Activated T-cell treated with anti-CD3 and anti-CD28 coated beads for 1 hour (primary cell): Measurements from ENCODE around the gene C17orf100.

ENCODE experiments used
- DNase-seq: peaks from one replicate; pipeline ENCODE4 v3.0.0-alpha.2; 2020; ENCODE audit warnings: low read depth

C17orf100 gene

DNA sequence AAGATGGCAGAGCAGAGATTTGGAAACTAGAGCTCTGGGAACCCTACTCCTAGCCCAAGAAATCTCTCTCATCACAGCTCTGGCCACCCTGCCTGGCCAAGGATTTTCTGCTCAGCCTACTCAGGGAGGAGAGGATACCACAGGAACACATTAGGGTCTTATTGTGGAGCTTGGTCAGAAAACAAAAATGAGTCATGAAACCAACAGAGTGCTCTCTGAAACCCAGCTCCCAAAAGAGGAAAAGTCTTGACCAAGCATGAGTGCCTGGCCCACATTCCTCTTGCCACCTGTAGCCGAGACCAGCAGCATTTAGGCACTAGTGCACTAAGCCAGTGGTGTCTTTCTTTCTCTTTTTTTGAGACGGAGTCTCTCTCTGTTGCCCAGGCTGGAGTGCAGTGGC, 43.5 kb downstream of the C17orf100 start:
- no peak for DNase-seq

DNA sequence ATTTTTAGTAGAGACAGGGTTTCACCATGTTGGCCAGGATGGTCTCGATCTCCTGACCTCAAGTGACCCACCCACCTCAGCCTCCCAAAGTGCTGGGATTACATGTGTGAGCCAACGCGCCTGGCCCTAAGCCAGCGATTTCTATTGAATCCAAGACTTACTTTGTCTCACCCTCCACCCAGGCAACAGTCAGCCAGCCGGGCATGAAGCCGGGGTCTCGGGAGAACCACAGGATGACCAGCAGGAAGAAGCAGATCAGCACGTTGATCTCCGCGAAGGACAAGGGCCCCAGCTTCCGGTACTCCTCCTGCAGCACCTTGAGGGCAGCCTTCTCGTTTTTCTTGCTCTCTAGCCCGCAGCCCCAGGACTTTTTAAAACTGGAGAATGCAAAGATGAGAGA, 44.0 kb downstream of the C17orf100 start:
- DNase-seq = no peak

- DNase-seq = no peak
These were observed 45.3 kb downstream of the C17orf100 start for GRCh38 chr17:6696906-6697305.

DNA sequence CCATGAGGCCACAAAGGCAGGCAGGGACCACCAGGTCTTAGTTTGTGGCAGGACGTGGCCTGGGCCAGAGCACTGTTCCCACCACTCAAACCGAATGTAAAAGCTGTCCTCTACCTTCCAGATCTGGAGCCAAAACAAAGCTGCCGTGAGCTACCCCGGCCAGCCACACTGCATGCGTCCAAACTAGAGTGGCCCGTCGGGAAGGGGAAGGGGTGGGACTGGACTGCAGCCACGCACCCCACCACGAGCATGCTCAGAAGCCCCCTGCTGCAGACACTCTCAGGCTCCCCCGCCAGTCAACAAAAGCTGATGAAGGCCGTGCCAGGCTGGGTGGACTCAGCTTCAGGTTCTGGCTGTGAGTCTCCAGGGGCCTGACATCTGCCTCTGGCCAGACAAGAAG, 46.4 kb downstream of the C17orf100 start:
- no peak for DNase-seq

- DNase-seq = no peak
These were observed 48.7 kb downstream of the C17orf100 start for GRCh38 chr17:6699997-6700947.

DNA sequence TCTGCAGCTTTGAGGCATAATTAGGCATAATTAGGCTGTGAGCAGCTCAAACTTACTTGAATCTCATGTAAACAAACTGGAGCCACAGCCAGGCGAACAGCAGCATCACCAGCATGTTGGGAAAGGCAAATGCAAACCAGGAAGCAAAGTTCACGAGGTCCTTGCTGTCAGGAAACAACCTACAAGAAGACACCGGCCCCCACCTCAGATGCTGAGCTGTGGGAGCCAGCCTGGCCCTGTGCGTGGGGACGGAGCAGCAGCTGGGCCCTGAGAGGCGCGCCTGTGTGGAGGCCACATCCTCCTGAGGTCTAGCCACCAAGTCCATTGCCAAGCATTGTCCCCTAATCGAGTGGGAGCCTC, 49.4 kb downstream of the C17orf100 start:
- DNase-seq = no peak

- no peak for DNase-seq
These were observed 50.2 kb downstream of the C17orf100 start for GRCh38 chr17:6701719-6702118.

DNA sequence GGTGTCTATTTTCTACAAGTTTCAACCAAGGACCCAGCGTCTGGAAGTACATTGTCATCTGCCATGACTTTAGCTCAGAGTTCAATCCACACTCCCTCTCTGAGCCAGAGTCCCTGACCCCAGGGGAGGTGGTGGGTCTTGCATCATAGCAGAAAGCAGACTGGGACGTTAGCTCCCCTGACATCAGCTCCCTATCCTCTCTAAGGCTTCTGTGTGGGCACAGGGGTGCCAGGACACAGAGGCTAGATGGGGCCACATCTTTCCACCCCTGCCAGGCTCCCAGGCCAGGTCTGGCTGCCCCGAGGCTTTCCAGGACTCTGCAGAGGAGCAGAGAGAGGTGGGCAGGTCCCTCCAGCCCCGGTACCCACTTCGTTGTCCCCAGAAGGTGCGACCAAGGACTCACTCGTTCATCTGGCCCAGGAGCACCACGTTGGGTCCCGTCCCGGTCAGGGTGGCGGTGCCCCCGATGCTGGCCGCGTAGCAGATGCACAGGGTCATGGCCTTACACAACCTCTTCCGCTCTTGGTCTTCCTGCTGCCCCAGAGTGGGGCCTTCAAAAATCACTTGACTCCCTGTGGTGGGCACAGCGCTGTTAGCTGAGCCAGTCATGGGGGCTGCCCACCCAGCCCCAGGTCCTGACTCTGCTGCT, 51.1 kb downstream of the C17orf100 start:
- DNase-seq = no peak
